ENCODE measurements around the gene CACNG4.

The CACNG4 gene

GRCh38 chr17:66963909-66964771 is at the start of gene CACNG4:
CACNG4 (plus strand) TSS chr17:66964707; CDS start chr17:66964912, 205 bp downstream.
- FAIRE-seq: no peak

GRCh38 chr17:66915204-66915611 is 49.3 kb upstream of the CACNG4 start:
- no peak for FAIRE-seq

GRCh38 chr17:66915792-66916191 is 48.7 kb upstream of the CACNG4 start:
- no peak for FAIRE-seq

GRCh38 chr17:66916946-66917345 is 47.6 kb upstream of the CACNG4 start:
- no peak for FAIRE-seq

- no peak for FAIRE-seq
Measured at GRCh38 chr17:66918896-66919295, 45.6 kb upstream of the CACNG4 start.

- no peak for FAIRE-seq
Measured at GRCh38 chr17:66920435-66920834, 44.1 kb upstream of the CACNG4 start.

GRCh38 chr17:66920950-66921349 is 43.6 kb upstream of the CACNG4 start:
- FAIRE-seq: no peak

GRCh38 chr17:66923886-66924285 is 40.6 kb upstream of the CACNG4 start:
- no peak for FAIRE-seq

GRCh38 chr17:66925811-66926500 is 38.6 kb upstream of the CACNG4 start:
- FAIRE-seq: no peak

GRCh38 chr17:66928949-66929348 is 35.6 kb upstream of the CACNG4 start:
- no peak for FAIRE-seq

GRCh38 chr17:66929591-66929990 is 34.9 kb upstream of the CACNG4 start:
- no peak for FAIRE-seq

GRCh38 chr17:66930933-66931332 is 33.6 kb upstream of the CACNG4 start:
- FAIRE-seq: no peak

GRCh38 chr17:66932311-66932710 is 32.2 kb upstream of the CACNG4 start:
- FAIRE-seq: no peak

GRCh38 chr17:66934040-66934439 is 30.5 kb upstream of the CACNG4 start:
- no peak for FAIRE-seq

- FAIRE-seq: no peak
Measured at GRCh38 chr17:66935717-66936116, 28.8 kb upstream of the CACNG4 start.

- no peak for FAIRE-seq
Measured at GRCh38 chr17:66938656-66939055, 25.9 kb upstream of the CACNG4 start.

- no peak for FAIRE-seq
Measured at GRCh38 chr17:66939461-66940114, 24.9 kb upstream of the CACNG4 start.

GRCh38 chr17:66941249-66941648 is 23.3 kb upstream of the CACNG4 start:
- no peak for FAIRE-seq

- FAIRE-seq: no peak
Measured at GRCh38 chr17:66941773-66942450, 22.6 kb upstream of the CACNG4 start.

GRCh38 chr17:66942451-66943264 is 21.8 kb upstream of the CACNG4 start:
- FAIRE-seq: no peak

GRCh38 chr17:66943484-66943883 is 21.0 kb upstream of the CACNG4 start:
- FAIRE-seq: no peak

All from G401.6 (cell line).